ENCODE measurements around the gene HP.
"Not testable (repeated sequence)": the region's sequence is repeated elsewhere in the genome, so short reads cannot be mapped to it uniquely, and the experiment has no call there.

- TF ChIP-seq, protein P1, sequence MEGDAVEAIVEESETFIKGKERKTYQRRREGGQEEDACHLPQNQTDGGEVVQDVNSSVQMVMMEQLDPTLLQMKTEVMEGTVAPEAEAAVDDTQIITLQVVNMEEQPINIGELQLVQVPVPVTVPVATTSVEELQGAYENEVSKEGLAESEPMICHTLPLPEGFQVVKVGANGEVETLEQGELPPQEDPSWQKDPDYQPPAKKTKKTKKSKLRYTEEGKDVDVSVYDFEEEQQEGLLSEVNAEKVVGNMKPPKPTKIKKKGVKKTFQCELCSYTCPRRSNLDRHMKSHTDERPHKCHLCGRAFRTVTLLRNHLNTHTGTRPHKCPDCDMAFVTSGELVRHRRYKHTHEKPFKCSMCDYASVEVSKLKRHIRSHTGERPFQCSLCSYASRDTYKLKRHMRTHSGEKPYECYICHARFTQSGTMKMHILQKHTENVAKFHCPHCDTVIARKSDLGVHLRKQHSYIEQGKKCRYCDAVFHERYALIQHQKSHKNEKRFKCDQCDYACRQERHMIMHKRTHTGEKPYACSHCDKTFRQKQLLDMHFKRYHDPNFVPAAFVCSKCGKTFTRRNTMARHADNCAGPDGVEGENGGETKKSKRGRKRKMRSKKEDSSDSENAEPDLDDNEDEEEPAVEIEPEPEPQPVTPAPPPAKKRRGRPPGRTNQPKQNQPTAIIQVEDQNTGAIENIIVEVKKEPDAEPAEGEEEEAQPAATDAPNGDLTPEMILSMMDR (IDR thresholded peaks at IDR 0.05), result not testable (repeated sequence)
- not testable (repeated sequence) for TF ChIP-seq POLR2A (IDR thresholded peaks at IDR 0.05); POLR2AphosphoS5 (IDR thresholded peaks at IDR 0.05); EP300 (IDR thresholded peaks at IDR 0.05; ENCODE audit: low read depth)
Observed at GRCh38 chr16:72008065-72008423, 46.3 kb upstream of the HP start.
